WI38 (cell line): ENCODE measurements around the gene SETDB1.
"Not testable (repeated sequence)": the region's sequence is repeated elsewhere in the genome, so short reads cannot be mapped to it uniquely, and the experiment has no call there.

Experiments
- H3K4me3 ChIP-seq: 2 replicates; pipeline ENCODE4 v1.5.1; 2011; ENCODE audit warnings: low read depth, mild to moderate bottlenecking, control low read depth, low read length
- CTCF ChIP-seq: IDR thresholded peaks from 2 replicates; pipeline ENCODE4 v1.5.1; 2012; ENCODE audit warnings: low read depth, mild to moderate bottlenecking, control low read depth, low read length

Gene SETDB1

GRCh38 chr1:150912623-150913022 lies 13.5 kb upstream of the SETDB1 start:
- H3K4me3 ChIP-seq, result no peak overlapping the region
- no peak for TF ChIP-seq CTCF

- H3K4me3 ChIP-seq, result no peak overlapping the region
- no peak for TF ChIP-seq CTCF
Observed at GRCh38 chr1:150917387-150917786, 8.8 kb upstream of the SETDB1 start.

GRCh38 chr1:150922519-150922975 lies 3.6 kb upstream of the SETDB1 start:
- H3K4me3 ChIP-seq, result no peak overlapping the region
- peak; percentile 71 for TF ChIP-seq CTCF

- TF ChIP-seq CTCF, result no peak
- no peak overlapping the region for H3K4me3 ChIP-seq
Observed at GRCh38 chr1:150925080-150925479, 1.1 kb upstream of the SETDB1 start.

GRCh38 chr1:150927624-150928023 lies 1.5 kb downstream of the SETDB1 start:
- no peak overlapping the region for H3K4me3 ChIP-seq
- no peak for TF ChIP-seq CTCF

- TF ChIP-seq CTCF, result no peak
- no peak overlapping the region for H3K4me3 ChIP-seq
Observed at GRCh38 chr1:150928286-150928685, 2.1 kb downstream of the SETDB1 start.

- not testable (repeated sequence) for H3K4me3 ChIP-seq
Observed at GRCh38 chr1:150928775-150929174, 2.6 kb downstream of the SETDB1 start.

GRCh38 chr1:150931773-150932172 lies 5.6 kb downstream of the SETDB1 start:
- H3K4me3 ChIP-seq, result no peak overlapping the region

More at GRCh38 chr1:150931773-150932172, 5.6 kb downstream of the SETDB1 start:
- TF ChIP-seq CTCF, result no peak
